K562 (cell line): ENCODE results near the gene EPHB1. TPM values are rescaled to one million over a fixed set of nuclear protein-coding genes. Genes with fewer than 3 reads are reported as not detected.

Source experiments
- ATAC-seq: fragments of 200-7000 bp; cut with Tn5 transposase; 3 replicates; pipeline ENCODE4 v1.9.1; 2020; ENCODE audit warnings: moderate library complexity
- BruUV-seq: library from RNA; stranded (reverse); fragments of 400-500 nt; replicated peaks from 2 replicates; lab custom pipeline; 2021; lab: Mats Ljungman, UMichigan
- CTCF ChIA-PET: fragments of 300-600 bp; formaldehyde crosslinking; extraction: SDS; loops from one replicate; lab custom pipeline; 2021; ENCODE audit warnings: low intra/inter-chr PET ratio; lab: Yijun Ruan, JAX
- POLR2A ChIA-PET: fragments of 300-600, 350-650 bp; sonication (Branson Sonifier 250); formaldehyde crosslinking; extraction: SDS; loops from one replicate; lab custom pipeline; 2021; ENCODE audit warnings: antibody characterized with exemption, inconsistent platforms; lab: Yijun Ruan, JAX
- DNase-seq, 4 experiments: peaks; one replicate each; pipeline versions ENCODE4 v3.0.0 to v3.0.0-alpha.2; 2011 to 2018; ENCODE audit warnings: low spot score in 3 of 4, mixed read lengths in 3 of 4; ENCODE audit errors: extremely low read depth in 1 of 4
- FAIRE-seq: peaks from 2 replicates; lab custom pipeline; 2011; peaks lifted over from hg19 to GRCh38; lab: Jason Lieb, UNC
- H2AFZ ChIP-seq: 2 replicates; pipeline ENCODE4 v1.6.0; 2011; ENCODE audit warnings: low read depth, low read length, control low read depth, inconsistent platforms
- H3K27ac ChIP-seq: fragments of 200-600 bp; 3 replicates; pipeline ENCODE4 v1.8.0; 2011; ENCODE audit warnings: low read depth, mild to moderate bottlenecking, control low read depth, inconsistent platforms, low read length, moderate library complexity, mixed read lengths; ENCODE audit errors: extremely low read depth
- H3K27me3 ChIP-seq, 2 experiments: fragments of 300-600 bp in 1 of 2; 2 replicates in 1 of 2; 3 replicates in 1 of 2; pipeline versions ENCODE4 v1.6.0 to v1.8.0; 2011; ENCODE audit warnings: inconsistent platforms in 2 of 2, low read length in 2 of 2, mild to moderate bottlenecking in 1 of 2, mixed read lengths in 1 of 2, moderate library complexity in 1 of 2; ENCODE audit not compliant: control insufficient read depth in 2 of 2, insufficient read depth in 2 of 2
- H3K36me3 ChIP-seq: fragments of 300-600 bp; 3 replicates; pipeline ENCODE4 v1.8.0; 2011; ENCODE audit warnings: mild to moderate bottlenecking, low read length, inconsistent platforms; ENCODE audit not compliant: control insufficient read depth, insufficient read depth
- H3K4me1 ChIP-seq, 2 experiments: fragments of 200-600 bp in 1 of 2; replicated peaks in 1 of 2; 2 replicates in 1 of 2; 3 replicates in 1 of 2; pipeline versions ENCODE4 v1.5.1 to v1.8.0; 2011; ENCODE audit warnings: inconsistent platforms in 2 of 2, low read length in 2 of 2, mild to moderate bottlenecking in 1 of 2, mixed read lengths in 1 of 2, moderate library complexity in 1 of 2; ENCODE audit not compliant: control insufficient read depth in 2 of 2, insufficient read depth in 2 of 2
- H3K4me2 ChIP-seq: 2 replicates; pipeline ENCODE4 v1.6.1; 2011; ENCODE audit warnings: low read length, control low read depth, inconsistent platforms, mixed read lengths; ENCODE audit not compliant: insufficient read depth
- H3K4me3 ChIP-seq: fragments of 200-600 bp; sonication (generic), shearing (Covaris generic); 2 replicates; pipeline ENCODE4 v1.5.1; 2016; ENCODE audit warnings: control low read depth, inconsistent platforms
- H3K79me2 ChIP-seq: fragments of 200-600 bp; 3 replicates; pipeline ENCODE4 v1.8.0; 2011; ENCODE audit warnings: low read length, inconsistent platforms; ENCODE audit not compliant: control insufficient read depth, insufficient read depth
- H3K9ac ChIP-seq, 2 experiments: 2 replicates each; pipeline versions ENCODE4 v1.6.0 to v1.6.1; 2011; ENCODE audit warnings: low read depth in 2 of 2, low read length in 2 of 2, control low read depth in 1 of 2, inconsistent platforms in 1 of 2, mild to moderate bottlenecking in 1 of 2, mixed read lengths in 1 of 2; ENCODE audit not compliant: insufficient read depth in 1 of 2
- H3K9me1 ChIP-seq: one replicate; pipeline ENCODE4 v1.6.0; 2011; ENCODE audit warnings: inconsistent platforms, mild to moderate bottlenecking, low read length, moderate library complexity; ENCODE audit not compliant: control insufficient read depth, insufficient read depth
- H3K9me3 ChIP-seq: replicated peaks from 2 replicates; pipeline ENCODE4 v1.5.1; 2011; ENCODE audit warnings: low read depth, low read length, inconsistent platforms; ENCODE audit not compliant: control insufficient read depth, insufficient read depth
- H4K20me1 ChIP-seq: replicated peaks from 2 replicates; pipeline ENCODE4 v1.6.1; 2011; ENCODE audit warnings: low read length, inconsistent platforms, mixed read lengths; ENCODE audit not compliant: control insufficient read depth, insufficient read depth
- EZH2 ChIP-seq: IDR thresholded peaks from 2 replicates; pipeline ENCODE4 v1.6.1; 2012; ENCODE audit warnings: low read depth, mild to moderate bottlenecking, inconsistent platforms, low read length, borderline replicate concordance
- GATA2 ChIP-seq: sonication (generic); formaldehyde crosslinking; IDR thresholded peaks from 2 replicates; pipeline ENCODE4 v1.4.0; 2020; ENCODE audit warnings: mild to moderate bottlenecking, missing genetic modification reagents
- NUFIP1 ChIP-seq: fragments of 450-650 bp; IDR thresholded peaks from 2 replicates; pipeline ENCODE4 v1.6.1; 2018; ENCODE audit not compliant: partially characterized antibody
- SLC30A9 ChIP-seq: fragments of 250-450 bp; sonication (Bioruptor Pico); IDR thresholded peaks from 2 replicates; pipeline ENCODE4 v1.8.0; 2022; ENCODE audit warnings: mild to moderate bottlenecking, moderate library complexity
- ZNF124 ChIP-seq: sonication (generic); formaldehyde crosslinking; IDR thresholded peaks from 2 replicates; pipeline ENCODE4 v1.8.1; 2022; ENCODE audit warnings: missing genetic modification reagents
- ZNF146 ChIP-seq: IDR thresholded peaks from one replicate; pipeline ENCODE4 v1.6.1; 2018; ENCODE audit warnings: missing compliant biosample characterization; ENCODE audit not compliant: unreplicated experiment
- ZNF224 ChIP-seq: sonication (generic); formaldehyde crosslinking; IDR thresholded peaks from 2 replicates; pipeline ENCODE4 v1.8.0; 2022; ENCODE audit warnings: mild to moderate bottlenecking, missing genetic modification reagents
- ZNF668 ChIP-seq: fragments of 250-450 bp; sonication (Bioruptor Pico); IDR thresholded peaks from 2 replicates; pipeline ENCODE4 v1.8.0; 2022; ENCODE audit warnings: mild to moderate bottlenecking, inconsistent platforms
- ZNF79 ChIP-seq: fragments of 250-450 bp; sonication (Bioruptor Pico); IDR thresholded peaks from 2 replicates; pipeline ENCODE4 v1.4.0; 2020; ENCODE audit warnings: low read depth, mild to moderate bottlenecking, moderate library complexity
- WGBS: fragments of 100-300 bp; shearing (Covaris generic); methylation state at CpG from one replicate; pipeline ENCODE4 v1.1.6; 2016; ENCODE audit warnings: low coverage, mixed read lengths; ENCODE audit not compliant: insufficient coverage; ENCODE audit errors: missing lambda C conversion rate; 5-methylcytosine and 5-hydroxymethylcytosine counted together
- in situ Hi-C: fragments of 300-500 bp; cut with MboI; formaldehyde crosslinking; loops from 4 replicates; pipeline ENCODE4 v1.15.0; 2018; ENCODE audit warnings: inconsistent platforms, mixed read lengths
- intact Hi-C: fragments of 100-400 bp; cut with micrococcal nuclease; formaldehyde crosslinking; loops from 2 replicates; pipeline ENCODE4 v1.14.2; 2022
- polyA plus RNA-seq, 8 experiments: library from polyadenylated mRNA; depleted of rRNA in 4 of 8; stranded (reverse) in 5 of 8; unstranded in 3 of 8; fragments of >200 nt; fragmentation: Nextera tagmentation in 2 of 8; fragmentation: Illumina TruSeq in 1 of 8; extraction: Ambion mirVana in 2 of 8; extraction: Trizol in 1 of 8; gene quantifications; 2 replicates each; pipeline versions ENCODE4 v1.2.1 to v1.2.3, GENCODE V29; 2011 to 2014; ENCODE audit warnings: inconsistent platforms in 1 of 8, missing spikeins in 1 of 8
- total RNA-seq, 7 experiments: library from RNA; depleted of rRNA in 6 of 7; stranded (reverse); fragments of >200 nt in 6 of 7; fragmentation: Illumina TruSeq in 2 of 7; extraction: Trizol in 2 of 7; gene quantifications; 2 replicates each; pipeline versions ENCODE4 v1.2.1 to v1.2.3, GENCODE V29; 2011 to 2021; ENCODE audit warnings: low replicate concordance in 1 of 7
- TF ChIP-seq, protein P1 (sequence below): fragments of 250-450 bp; sonication (Bioruptor Pico); IDR thresholded peaks from 2 replicates; pipeline ENCODE4 v1.9.0; 2021; ENCODE audit warnings: mild to moderate bottlenecking
- TF ChIP-seq, protein P2 (sequence below): fragments of 250-450 bp; sonication (Bioruptor Pico); IDR thresholded peaks from 2 replicates; pipeline ENCODE4 v1.4.0; 2020; ENCODE audit warnings: mild to moderate bottlenecking, moderate library complexity, borderline replicate concordance
- TF ChIP-seq, protein P3 (sequence below): fragments of 450-650 bp; IDR thresholded peaks from 2 replicates; pipeline ENCODE4 v1.6.1; 2017; ENCODE audit warnings: mild to moderate bottlenecking, moderate library complexity
- TF ChIP-seq, protein P4 (sequence below): fragments of 450-650 bp; IDR thresholded peaks from 2 replicates; pipeline ENCODE4 v1.6.1; 2016; ENCODE audit warnings: antibody characterized with exemption
- TF ChIP-seq, protein P5 (sequence below), 2 experiments: IDR thresholded peaks; 2 replicates each; pipeline ENCODE4 v1.6.1; 2012; ENCODE audit warnings: improper control_type of control experiment in 2 of 2, low read depth in 2 of 2, low read length in 2 of 2, borderline replicate concordance in 1 of 2

Gene EPHB1
- total and polyA plus RNA-seq, 9 of the 15 experiments (the other 6 are each of a cell fraction or from before 2014, with no cell fraction given) = 0.29 TPM; not detected in 8

DNA sequence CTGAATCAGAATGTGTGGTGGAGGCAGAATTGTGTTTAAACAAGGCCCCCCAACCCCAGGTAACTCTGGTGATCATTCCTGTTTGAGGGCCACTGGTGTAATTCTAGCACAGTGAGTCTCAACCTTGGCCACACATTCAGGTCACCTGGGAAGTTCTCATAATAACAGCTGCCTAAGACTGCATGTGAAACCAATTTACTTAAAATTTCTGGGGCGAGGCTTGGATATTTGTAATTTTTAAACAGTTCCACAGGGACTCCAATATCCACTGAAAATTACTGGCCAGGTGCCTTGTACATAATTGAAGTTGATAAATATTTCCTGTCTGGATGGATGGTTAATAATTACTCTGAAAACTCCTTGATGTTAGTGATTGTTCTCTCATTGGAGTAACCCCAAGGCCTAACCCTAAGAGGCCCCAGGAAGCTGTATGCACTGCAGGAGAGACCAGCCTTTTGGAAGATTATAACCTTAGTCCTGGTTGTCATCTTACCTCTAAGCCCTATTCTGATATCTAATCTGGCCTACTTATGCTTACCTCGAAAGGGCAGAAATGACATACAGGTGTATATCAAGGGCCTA, 25.7 kb upstream of the EPHB1 start:
- no peak for FAIRE-seq
- WGBS = 0% methylated on average over 2 of the region's 2 CpGs
- Histone ChIP-seq H4K20me1 (no peaks in the 10 kb centered on the region), H3K9me3 (no peaks in the 10 kb centered on the region), H3K9ac (no peak overlapping the region), H3K27ac (no peak overlapping the region), H3K27me3 (no peaks in the 10 kb centered on the region; a peak in 1 of 5 replicates), H3K4me2 (no peak overlapping the region), H3K4me3 (no peak overlapping the region), H3K79me2 (no peaks in the 10 kb centered on the region), H3K4me1 (no peaks in the 10 kb centered on the region), H3K36me3 (no peaks in the 10 kb centered on the region), H3K9me1 (no peaks in the 10 kb centered on the region), H2AFZ (no peak overlapping the region)
- no peak for DNase-seq
- intact Hi-C loops = no loop called here
- POLR2A ChIA-PET = interaction anchor here (0.6 kb wide), 1 partner anchor 107 kb away, joined by 3 read pairs; no protein-coding TSS in a partner anchor
- in situ Hi-C loops = no loop called here
- CTCF ChIA-PET = interaction anchor here (0.7 kb wide), 1 partner anchor 1136 kb away, joined by 3 read pairs; no protein-coding TSS in a partner anchor
- no peak for ATAC-seq
- no TSS peak for BruUV-seq
- TF ChIP-seq, protein P1, sequence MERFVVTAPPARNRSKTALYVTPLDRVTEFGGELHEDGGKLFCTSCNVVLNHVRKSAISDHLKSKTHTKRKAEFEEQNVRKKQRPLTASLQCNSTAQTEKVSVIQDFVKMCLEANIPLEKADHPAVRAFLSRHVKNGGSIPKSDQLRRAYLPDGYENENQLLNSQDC (CRISPR knock-in tag) = no peak
- TF ChIP-seq, protein P2, sequence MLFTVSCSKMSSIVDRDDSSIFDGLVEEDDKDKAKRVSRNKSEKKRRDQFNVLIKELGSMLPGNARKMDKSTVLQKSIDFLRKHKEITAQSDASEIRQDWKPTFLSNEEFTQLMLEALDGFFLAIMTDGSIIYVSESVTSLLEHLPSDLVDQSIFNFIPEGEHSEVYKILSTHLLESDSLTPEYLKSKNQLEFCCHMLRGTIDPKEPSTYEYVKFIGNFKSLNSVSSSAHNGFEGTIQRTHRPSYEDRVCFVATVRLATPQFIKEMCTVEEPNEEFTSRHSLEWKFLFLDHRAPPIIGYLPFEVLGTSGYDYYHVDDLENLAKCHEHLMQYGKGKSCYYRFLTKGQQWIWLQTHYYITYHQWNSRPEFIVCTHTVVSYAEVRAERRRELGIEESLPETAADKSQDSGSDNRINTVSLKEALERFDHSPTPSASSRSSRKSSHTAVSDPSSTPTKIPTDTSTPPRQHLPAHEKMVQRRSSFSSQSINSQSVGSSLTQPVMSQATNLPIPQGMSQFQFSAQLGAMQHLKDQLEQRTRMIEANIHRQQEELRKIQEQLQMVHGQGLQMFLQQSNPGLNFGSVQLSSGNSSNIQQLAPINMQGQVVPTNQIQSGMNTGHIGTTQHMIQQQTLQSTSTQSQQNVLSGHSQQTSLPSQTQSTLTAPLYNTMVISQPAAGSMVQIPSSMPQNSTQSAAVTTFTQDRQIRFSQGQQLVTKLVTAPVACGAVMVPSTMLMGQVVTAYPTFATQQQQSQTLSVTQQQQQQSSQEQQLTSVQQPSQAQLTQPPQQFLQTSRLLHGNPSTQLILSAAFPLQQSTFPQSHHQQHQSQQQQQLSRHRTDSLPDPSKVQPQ (CRISPR knock-in tag) = no peak
- no peak for TF ChIP-seq NUFIP1
- no peak for TF ChIP-seq EZH2
- TF ChIP-seq, protein P3, sequence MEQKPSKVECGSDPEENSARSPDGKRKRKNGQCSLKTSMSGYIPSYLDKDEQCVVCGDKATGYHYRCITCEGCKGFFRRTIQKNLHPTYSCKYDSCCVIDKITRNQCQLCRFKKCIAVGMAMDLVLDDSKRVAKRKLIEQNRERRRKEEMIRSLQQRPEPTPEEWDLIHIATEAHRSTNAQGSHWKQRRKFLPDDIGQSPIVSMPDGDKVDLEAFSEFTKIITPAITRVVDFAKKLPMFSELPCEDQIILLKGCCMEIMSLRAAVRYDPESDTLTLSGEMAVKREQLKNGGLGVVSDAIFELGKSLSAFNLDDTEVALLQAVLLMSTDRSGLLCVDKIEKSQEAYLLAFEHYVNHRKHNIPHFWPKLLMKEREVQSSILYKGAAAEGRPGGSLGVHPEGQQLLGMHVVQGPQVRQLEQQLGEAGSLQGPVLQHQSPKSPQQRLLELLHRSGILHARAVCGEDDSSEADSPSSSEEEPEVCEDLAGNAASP = no peak
- no peak for TF ChIP-seq ZNF79 (CRISPR knock-in tag)
- no peak for TF ChIP-seq ZNF146 (CRISPR knock-in tag)
- TF ChIP-seq, protein P4, sequence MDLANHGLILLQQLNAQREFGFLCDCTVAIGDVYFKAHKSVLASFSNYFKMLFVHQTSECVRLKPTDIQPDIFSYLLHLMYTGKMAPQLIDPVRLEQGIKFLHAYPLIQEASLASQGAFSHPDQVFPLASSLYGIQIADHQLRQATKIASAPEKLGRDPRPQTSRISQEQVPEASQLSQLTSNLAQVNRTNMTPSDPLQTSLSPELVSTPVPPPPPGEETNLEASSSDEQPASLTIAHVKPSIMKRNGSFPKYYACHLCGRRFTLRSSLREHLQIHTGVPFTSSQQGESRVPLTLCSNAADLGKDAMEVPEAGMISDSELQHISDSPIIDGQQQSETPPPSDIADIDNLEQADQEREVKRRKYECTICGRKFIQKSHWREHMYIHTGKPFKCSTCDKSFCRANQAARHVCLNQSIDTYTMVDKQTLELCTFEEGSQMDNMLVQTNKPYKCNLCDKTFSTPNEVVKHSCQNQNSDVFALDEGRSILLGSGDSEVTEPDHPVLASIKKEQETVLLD = no peak
- TF ChIP-seq ZNF224 (CRISPR knock-in tag) = no peak
- TF ChIP-seq GATA2 (CRISPR knock-in tag) = no peak
- no peak for TF ChIP-seq ZNF124 (CRISPR knock-in tag)
- TF ChIP-seq ZNF668 (CRISPR knock-in tag) = no peak
- TF ChIP-seq SLC30A9 (CRISPR knock-in tag) = no peak
- TF ChIP-seq, protein P5, sequence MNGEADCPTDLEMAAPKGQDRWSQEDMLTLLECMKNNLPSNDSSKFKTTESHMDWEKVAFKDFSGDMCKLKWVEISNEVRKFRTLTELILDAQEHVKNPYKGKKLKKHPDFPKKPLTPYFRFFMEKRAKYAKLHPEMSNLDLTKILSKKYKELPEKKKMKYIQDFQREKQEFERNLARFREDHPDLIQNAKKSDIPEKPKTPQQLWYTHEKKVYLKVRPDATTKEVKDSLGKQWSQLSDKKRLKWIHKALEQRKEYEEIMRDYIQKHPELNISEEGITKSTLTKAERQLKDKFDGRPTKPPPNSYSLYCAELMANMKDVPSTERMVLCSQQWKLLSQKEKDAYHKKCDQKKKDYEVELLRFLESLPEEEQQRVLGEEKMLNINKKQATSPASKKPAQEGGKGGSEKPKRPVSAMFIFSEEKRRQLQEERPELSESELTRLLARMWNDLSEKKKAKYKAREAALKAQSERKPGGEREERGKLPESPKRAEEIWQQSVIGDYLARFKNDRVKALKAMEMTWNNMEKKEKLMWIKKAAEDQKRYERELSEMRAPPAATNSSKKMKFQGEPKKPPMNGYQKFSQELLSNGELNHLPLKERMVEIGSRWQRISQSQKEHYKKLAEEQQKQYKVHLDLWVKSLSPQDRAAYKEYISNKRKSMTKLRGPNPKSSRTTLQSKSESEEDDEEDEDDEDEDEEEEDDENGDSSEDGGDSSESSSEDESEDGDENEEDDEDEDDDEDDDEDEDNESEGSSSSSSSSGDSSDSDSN (IDR thresholded peaks at IDR 0.05; ENCODE audit: borderline replicate concordance in 1 of 2, low read depth in 2 of 2, low read length in 2 of 2) = no peak
